HepG2 (cell line): Measurements from ENCODE around the gene UNC79. TPM values are rescaled to one million over a fixed set of nuclear protein-coding genes. Genes with fewer than 3 reads are reported as not detected.
"Not testable (repeated sequence)": the region's sequence is repeated elsewhere in the genome, so short reads cannot be mapped to it uniquely, and the experiment has no call there.

Experiments
- ATAC-seq: fragments of 200-7000 bp; cut with Tn5 transposase; 3 replicates; pipeline ENCODE4 v1.9.1; 2020; ENCODE audit warnings: mild to moderate bottlenecking, moderate library complexity
- BruUV-seq: library from RNA; stranded (reverse); fragments of 400-500 nt; replicated peaks from 2 replicates; lab custom pipeline; 2021; lab: Mats Ljungman, UMichigan
- CTCF ChIA-PET: fragments of 300-600 bp; formaldehyde crosslinking; extraction: SDS; loops from one replicate; lab custom pipeline; 2021; ENCODE audit warnings: low total read pairs, inconsistent platforms, low intra/inter-chr PET ratio; lab: Yijun Ruan, JAX
- POLR2A ChIA-PET: fragments of 350-600 bp; sonication (Branson Sonifier 250); formaldehyde crosslinking; loops from one replicate; lab custom pipeline; 2020; ENCODE audit warnings: antibody characterized with exemption, inconsistent platforms; lab: Yijun Ruan, JAX
- DNase-seq: peaks from one replicate; pipeline ENCODE4 v3.0.0-alpha.2; 2015; ENCODE audit warnings: low spot score
- FAIRE-seq: peaks from 3 replicates; lab custom pipeline; 2011; peaks lifted over from hg19 to GRCh38; lab: Jason Lieb, UNC
- H2AFZ ChIP-seq: one replicate; pipeline ENCODE4 v1.6.1; 2011; ENCODE audit warnings: low read length, inconsistent platforms
- H3K27ac ChIP-seq: fragments of 300-600 bp; 3 replicates; pipeline ENCODE4 v1.8.0; 2011; ENCODE audit warnings: mixed run types, mild to moderate bottlenecking, mixed read lengths, low read length, inconsistent platforms; ENCODE audit not compliant: insufficient read depth; ENCODE audit errors: extremely low read length
- H3K27me3 ChIP-seq, 2 experiments: fragments of 200-600 bp in 1 of 2; 2 replicates in 1 of 2; 3 replicates in 1 of 2; pipeline versions ENCODE4 v1.6.0 to v1.8.0; 2011; ENCODE audit warnings: low read length in 2 of 2, mild to moderate bottlenecking in 2 of 2, moderate library complexity in 2 of 2, inconsistent platforms in 1 of 2; ENCODE audit not compliant: insufficient read depth in 2 of 2, control insufficient read depth in 1 of 2
- H3K36me3 ChIP-seq, 2 experiments: fragments of 200-600 bp in 1 of 2; replicated peaks in 1 of 2; 2 replicates in 1 of 2; 3 replicates in 1 of 2; pipeline versions ENCODE4 v1.5.1 to v1.8.0; 2011; ENCODE audit warnings: low read length in 2 of 2, inconsistent platforms in 1 of 2; ENCODE audit not compliant: insufficient read depth in 2 of 2, control insufficient read depth in 1 of 2
- H3K4me1 ChIP-seq: 2 replicates; pipeline ENCODE4 v1.5.1; 2012; ENCODE audit warnings: low read length, inconsistent platforms; ENCODE audit not compliant: insufficient read depth
- H3K4me2 ChIP-seq: 2 replicates; pipeline ENCODE4 v1.6.0; 2011; ENCODE audit warnings: low read depth, low read length, inconsistent platforms
- H3K4me3 ChIP-seq, 3 experiments: fragments of 200-600 bp in 1 of 3; sonication (generic), shearing (Covaris generic) in 1 of 3; replicated peaks in 1 of 3; 2 replicates each; pipeline ENCODE4 v1.5.1; 2011 to 2016; ENCODE audit warnings: low read length in 3 of 3, inconsistent platforms in 2 of 3, low read depth in 2 of 3, mild to moderate bottlenecking in 2 of 3, control low read depth in 1 of 3, mixed read lengths in 1 of 3; ENCODE audit not compliant: insufficient read depth in 1 of 3
- H3K79me2 ChIP-seq: one replicate; pipeline ENCODE4 v1.6.1; 2011; ENCODE audit warnings: low read length, inconsistent platforms; ENCODE audit not compliant: insufficient read depth
- H3K9ac ChIP-seq: 2 replicates; pipeline ENCODE4 v1.6.0; 2011; ENCODE audit warnings: mild to moderate bottlenecking, low read depth, low read length, inconsistent platforms; ENCODE audit not compliant: insufficient read depth
- H3K9me3 ChIP-seq: 2 replicates; pipeline ENCODE4 v1.5.1; 2012; ENCODE audit warnings: mild to moderate bottlenecking, low read length
- H4K20me1 ChIP-seq: 2 replicates; pipeline ENCODE4 v1.6.0; 2011; ENCODE audit warnings: inconsistent platforms, mild to moderate bottlenecking, low read length, moderate library complexity; ENCODE audit not compliant: insufficient read depth
- WGBS: methylation state at CpG from one replicate; pipeline ENCODE4 v1.1.6; 2017; ENCODE audit warnings: low lambda C conversion rate; 5-methylcytosine and 5-hydroxymethylcytosine counted together
- in situ Hi-C: cut with HindIII; loops from 2 replicates; pipeline ENCODE4 v1.10.0; 2017; ENCODE audit warnings: low pct_unique_long_range_greater_than_20kb; ENCODE audit not compliant: extremely low pct_ligation_motif_present
- intact Hi-C: fragments of 100-400 bp; cut with micrococcal nuclease; formaldehyde crosslinking; loops from one replicate; pipeline ENCODE4 v1.10.0; 2022; ENCODE audit not compliant: unreplicated experiment
- polyA plus RNA-seq, 8 experiments: library from polyadenylated mRNA; depleted of rRNA in 3 of 8; stranded (reverse) in 7 of 8; unstranded in 1 of 8; fragments of >200 nt; fragmentation: Illumina TruSeq in 4 of 8; extraction: Trizol in 4 of 8; gene quantifications; 2 replicates each; pipeline versions ENCODE4 v1.2.1 to v1.2.3, GENCODE V29; 2011 to 2016; ENCODE audit warnings: low read depth in 4 of 8, missing spikeins in 1 of 8, mixed read lengths in 1 of 8; ENCODE audit not compliant: insufficient read depth in 1 of 8
- total RNA-seq, 5 experiments: library from RNA; depleted of rRNA; stranded (reverse); fragments of >200 nt; fragmentation: Illumina TruSeq; extraction: Trizol; gene quantifications; 2 replicates each; pipeline ENCODE4 v1.2.3, GENCODE V29; 2016; ENCODE audit warnings: low read depth in 1 of 5
- TF ChIP-seq, protein P1 (sequence below): IDR thresholded peaks from 2 replicates; pipeline ENCODE4 v1.6.1; 2016; ENCODE audit warnings: low read depth, missing genetic modification reagents, missing compliant biosample characterization
- TF ChIP-seq, protein P2 (sequence below): sonication (generic); formaldehyde crosslinking; IDR thresholded peaks from 2 replicates; pipeline ENCODE4 v1.5.1; 2020; ENCODE audit warnings: missing genetic modification reagents, mild to moderate bottlenecking, borderline replicate concordance

The UNC79 gene
- total and polyA plus RNA-seq, 2 of the 13 experiments (the other 11 are each of a cell fraction or from before 2014, with no cell fraction given) = under 0.01 TPM; not detected in 1

DNA sequence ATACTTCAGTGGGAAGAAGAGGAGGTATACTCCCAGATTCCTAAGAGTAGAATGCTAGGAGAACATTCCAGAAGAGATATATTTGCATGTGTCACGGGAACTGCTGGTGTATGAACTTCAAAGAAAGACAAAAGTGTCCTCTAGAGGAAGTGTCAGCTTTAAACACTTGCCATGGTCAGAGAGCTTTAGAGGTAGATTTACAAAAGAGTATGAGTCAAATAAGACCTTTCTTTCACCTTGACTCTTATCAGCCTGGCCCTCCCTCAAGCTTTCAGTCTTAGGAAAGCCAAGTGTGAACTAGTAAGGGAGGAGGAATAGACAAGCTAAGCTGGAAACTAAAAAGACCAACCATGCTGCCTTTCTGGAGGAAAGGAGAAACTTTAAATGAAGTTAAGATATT, 49.1 kb upstream of the UNC79 start (continued):
- TF ChIP-seq, protein P1, sequence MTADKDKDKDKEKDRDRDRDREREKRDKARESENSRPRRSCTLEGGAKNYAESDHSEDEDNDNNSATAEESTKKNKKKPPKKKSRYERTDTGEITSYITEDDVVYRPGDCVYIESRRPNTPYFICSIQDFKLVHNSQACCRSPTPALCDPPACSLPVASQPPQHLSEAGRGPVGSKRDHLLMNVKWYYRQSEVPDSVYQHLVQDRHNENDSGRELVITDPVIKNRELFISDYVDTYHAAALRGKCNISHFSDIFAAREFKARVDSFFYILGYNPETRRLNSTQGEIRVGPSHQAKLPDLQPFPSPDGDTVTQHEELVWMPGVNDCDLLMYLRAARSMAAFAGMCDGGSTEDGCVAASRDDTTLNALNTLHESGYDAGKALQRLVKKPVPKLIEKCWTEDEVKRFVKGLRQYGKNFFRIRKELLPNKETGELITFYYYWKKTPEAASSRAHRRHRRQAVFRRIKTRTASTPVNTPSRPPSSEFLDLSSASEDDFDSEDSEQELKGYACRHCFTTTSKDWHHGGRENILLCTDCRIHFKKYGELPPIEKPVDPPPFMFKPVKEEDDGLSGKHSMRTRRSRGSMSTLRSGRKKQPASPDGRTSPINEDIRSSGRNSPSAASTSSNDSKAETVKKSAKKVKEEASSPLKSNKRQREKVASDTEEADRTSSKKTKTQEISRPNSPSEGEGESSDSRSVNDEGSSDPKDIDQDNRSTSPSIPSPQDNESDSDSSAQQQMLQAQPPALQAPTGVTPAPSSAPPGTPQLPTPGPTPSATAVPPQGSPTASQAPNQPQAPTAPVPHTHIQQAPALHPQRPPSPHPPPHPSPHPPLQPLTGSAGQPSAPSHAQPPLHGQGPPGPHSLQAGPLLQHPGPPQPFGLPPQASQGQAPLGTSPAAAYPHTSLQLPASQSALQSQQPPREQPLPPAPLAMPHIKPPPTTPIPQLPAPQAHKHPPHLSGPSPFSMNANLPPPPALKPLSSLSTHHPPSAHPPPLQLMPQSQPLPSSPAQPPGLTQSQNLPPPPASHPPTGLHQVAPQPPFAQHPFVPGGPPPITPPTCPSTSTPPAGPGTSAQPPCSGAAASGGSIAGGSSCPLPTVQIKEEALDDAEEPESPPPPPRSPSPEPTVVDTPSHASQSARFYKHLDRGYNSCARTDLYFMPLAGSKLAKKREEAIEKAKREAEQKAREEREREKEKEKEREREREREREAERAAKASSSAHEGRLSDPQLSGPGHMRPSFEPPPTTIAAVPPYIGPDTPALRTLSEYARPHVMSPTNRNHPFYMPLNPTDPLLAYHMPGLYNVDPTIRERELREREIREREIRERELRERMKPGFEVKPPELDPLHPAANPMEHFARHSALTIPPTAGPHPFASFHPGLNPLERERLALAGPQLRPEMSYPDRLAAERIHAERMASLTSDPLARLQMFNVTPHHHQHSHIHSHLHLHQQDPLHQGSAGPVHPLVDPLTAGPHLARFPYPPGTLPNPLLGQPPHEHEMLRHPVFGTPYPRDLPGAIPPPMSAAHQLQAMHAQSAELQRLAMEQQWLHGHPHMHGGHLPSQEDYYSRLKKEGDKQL (CRISPR knock-in tag) = no peak
- TF ChIP-seq, protein P2, sequence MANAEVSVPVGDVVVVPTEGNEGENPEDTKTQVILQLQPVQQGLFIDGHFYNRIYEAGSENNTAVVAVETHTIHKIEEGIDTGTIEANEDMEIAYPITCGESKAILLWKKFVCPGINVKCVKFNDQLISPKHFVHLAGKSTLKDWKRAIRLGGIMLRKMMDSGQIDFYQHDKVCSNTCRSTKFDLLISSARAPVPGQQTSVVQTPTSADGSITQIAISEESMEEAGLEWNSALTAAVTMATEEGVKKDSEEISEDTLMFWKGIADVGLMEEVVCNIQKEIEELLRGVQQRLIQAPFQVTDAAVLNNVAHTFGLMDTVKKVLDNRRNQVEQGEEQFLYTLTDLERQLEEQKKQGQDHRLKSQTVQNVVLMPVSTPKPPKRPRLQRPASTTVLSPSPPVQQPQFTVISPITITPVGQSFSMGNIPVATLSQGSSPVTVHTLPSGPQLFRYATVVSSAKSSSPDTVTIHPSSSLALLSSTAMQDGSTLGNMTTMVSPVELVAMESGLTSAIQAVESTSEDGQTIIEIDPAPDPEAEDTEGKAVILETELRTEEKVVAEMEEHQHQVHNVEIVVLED (CRISPR knock-in tag) = no peak

DNA sequence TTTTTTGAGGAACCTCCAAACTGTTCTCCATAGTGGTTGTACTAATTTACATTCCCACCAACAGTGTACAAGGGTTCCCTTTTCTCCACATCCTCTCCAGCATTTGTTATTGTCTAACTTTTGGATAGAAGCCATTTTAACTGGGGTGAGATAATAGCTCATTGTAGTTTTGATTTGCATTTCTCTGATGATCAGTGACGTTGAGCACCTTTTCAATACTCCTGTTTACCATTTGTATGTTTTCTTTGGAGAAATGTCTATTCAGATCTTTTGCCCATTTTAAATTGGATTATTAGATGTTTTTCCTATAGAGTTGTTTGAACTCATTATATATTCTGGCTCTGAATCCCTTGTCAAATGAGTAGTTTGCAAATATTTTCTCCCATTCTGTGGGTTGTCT, 46.5 kb upstream of the UNC79 start:
- H3K9ac ChIP-seq, H4K20me1 ChIP-seq, ATAC-seq, POLR2A ChIA-PET, BruUV-seq, H3K27me3 ChIP-seq, H3K4me3 ChIP-seq, H3K9me3 ChIP-seq, H3K79me2 ChIP-seq, in situ Hi-C loops, H3K4me2 ChIP-seq, FAIRE-seq, H3K27ac ChIP-seq, DNase-seq, H2AFZ ChIP-seq, H3K36me3 ChIP-seq, CTCF ChIA-PET, H3K4me1 ChIP-seq, intact Hi-C loops: not testable (repeated sequence)
- 0% methylated on average over 1 of the region's 1 CpG for WGBS
